Calu3 (cell line): ENCODE measurements around the gene TEX2. TPM values are rescaled to one million over a fixed set of nuclear protein-coding genes. Genes with fewer than 3 reads are reported as not detected.

ENCODE experiments used
- BruUV-seq: library from RNA; stranded (reverse); fragments of 400-500 nt; replicated peaks from 2 replicates; lab custom pipeline; 2021; lab: Mats Ljungman, UMichigan
- CTCF ChIA-PET: fragments of 300-600 bp; sonication (Branson Sonifier 250); formaldehyde crosslinking; loops from one replicate; lab custom pipeline; 2022; ENCODE audit warnings: antibody characterized with exemption; lab: Charles Lee
- DNase-seq: peaks from one replicate; pipeline ENCODE4 v3.0.0; 2022
- H3K27ac Mint-ChIP-seq: one replicate; pipeline ENCODE4 v1.8.0; 2022; ENCODE audit warnings: mixed read lengths; ENCODE audit not compliant: unreplicated experiment
- H3K27me3 Mint-ChIP-seq: one replicate; pipeline ENCODE4 v1.8.0; 2022; ENCODE audit warnings: mixed read lengths; ENCODE audit not compliant: unreplicated experiment
- H3K36me3 Mint-ChIP-seq: one replicate; pipeline ENCODE4 v1.8.0; 2022; ENCODE audit warnings: mild to moderate bottlenecking, moderate library complexity, mixed read lengths; ENCODE audit not compliant: insufficient read depth, unreplicated experiment
- H3K4me1 Mint-ChIP-seq: one replicate; pipeline ENCODE4 v1.8.0; 2022; ENCODE audit warnings: mild to moderate bottlenecking, low read depth, mixed read lengths; ENCODE audit not compliant: unreplicated experiment
- H3K4me3 Mint-ChIP-seq: one replicate; pipeline ENCODE4 v1.8.0; 2022; ENCODE audit warnings: mild to moderate bottlenecking, low read depth, moderate library complexity, mixed read lengths; ENCODE audit not compliant: unreplicated experiment
- H3K9me3 Mint-ChIP-seq: one replicate; pipeline ENCODE4 v1.8.0; 2022; ENCODE audit warnings: low read depth, mixed read lengths; ENCODE audit not compliant: unreplicated experiment
- CTCF ChIP-seq: fragments of 200-600 bp; IDR thresholded peaks from one replicate; pipeline ENCODE4 v1.8.0; 2022; ENCODE audit warnings: antibody characterized with exemption; ENCODE audit not compliant: unreplicated experiment
- intact Hi-C: fragments of 100-400 bp; cut with micrococcal nuclease; formaldehyde crosslinking; loops from one replicate; pipeline ENCODE4 v1.10.0; 2022; ENCODE audit not compliant: unreplicated experiment
- total RNA-seq: library from RNA; stranded (reverse); gene quantifications from 2 replicates; pipeline ENCODE4 v1.2.3, GENCODE V29; 2022

The TEX2 gene
- total RNA-seq, 1 experiment from 2014 or later = 12.3 TPM

GRCh38 chr17:64276961-64277505 lies 14.0 kb upstream of the TEX2 start:
- no peak for DNase-seq
- H3K4me1 Mint-ChIP-seq = no peaks in the 10 kb centered on the region
- H3K9me3 Mint-ChIP-seq = no peaks in the 10 kb centered on the region
- no peak overlapping the region for H3K27ac Mint-ChIP-seq
- intact Hi-C loops = no loop called here
- TF ChIP-seq CTCF = no peak
- peaks cover 14% of the 10 kb centered on the region for H3K27me3 Mint-ChIP-seq
- no peak overlapping the region for H3K4me3 Mint-ChIP-seq
- CTCF ChIA-PET = no interaction called here
- peaks cover 4% of the 10 kb centered on the region for H3K36me3 Mint-ChIP-seq
- no TSS peak for BruUV-seq

GRCh38 chr17:64275016-64275415 lies 12.0 kb upstream of the TEX2 start:
- no peak for DNase-seq
- no peak overlapping the region for H3K4me3 Mint-ChIP-seq
- H3K9me3 Mint-ChIP-seq = no peaks in the 10 kb centered on the region
- TF ChIP-seq CTCF = no peak
- intact Hi-C loops = no loop called here
- H3K36me3 Mint-ChIP-seq = peaks cover 4% of the 10 kb centered on the region
- CTCF ChIA-PET = no interaction called here
- peaks cover 20% of the 10 kb centered on the region for H3K27me3 Mint-ChIP-seq
- no peaks in the 10 kb centered on the region for H3K4me1 Mint-ChIP-seq
- BruUV-seq = no TSS peak
- H3K27ac Mint-ChIP-seq = no peak overlapping the region

DNA sequence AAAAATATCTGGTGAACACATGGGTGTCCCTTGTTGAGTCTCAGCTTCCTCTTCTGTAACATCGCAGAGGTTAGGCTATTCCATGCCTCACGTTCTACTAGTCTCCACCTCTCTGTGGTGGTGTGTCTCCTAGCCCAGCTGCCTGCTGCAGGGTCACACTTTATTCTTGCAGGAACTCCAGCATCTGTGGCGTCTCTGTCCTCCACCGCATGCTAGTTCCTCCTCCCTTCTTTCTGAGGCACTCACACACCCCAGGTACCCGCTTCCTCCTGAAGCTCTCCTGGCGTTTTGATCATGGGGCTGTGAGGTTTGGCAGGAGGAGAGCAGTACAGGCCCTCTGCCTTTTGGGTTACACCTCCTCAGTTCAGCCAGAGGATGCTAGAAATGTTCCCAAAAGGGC lies 9.9 kb upstream of the TEX2 start:
- intact Hi-C loops = no loop called here
- no TSS peak for BruUV-seq
- TF ChIP-seq CTCF = no peak

DNA sequence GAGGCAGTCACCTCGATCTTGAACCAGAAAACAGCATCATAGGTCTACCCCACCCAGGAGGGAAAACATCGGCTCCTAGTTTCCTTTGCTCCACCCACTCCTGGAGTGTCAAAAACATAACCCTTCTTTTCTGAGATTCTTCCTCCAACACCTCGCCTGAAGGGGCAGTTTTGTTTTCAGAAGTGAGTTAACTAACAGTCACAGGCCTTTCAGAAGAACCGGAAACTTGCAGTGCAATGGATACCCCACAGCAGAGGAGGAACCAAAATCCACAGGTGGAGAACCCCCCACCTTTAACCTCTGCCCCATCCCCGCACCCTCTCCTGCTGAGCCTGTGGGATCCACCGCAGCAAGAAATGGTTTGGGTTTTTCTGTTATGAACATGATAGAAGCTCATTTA lies 7.8 kb upstream of the TEX2 start:
- CTCF ChIA-PET = no interaction called here
- H3K9me3 Mint-ChIP-seq = no peaks in the 10 kb centered on the region
- BruUV-seq = no TSS peak
- no peak for TF ChIP-seq CTCF
- no peak overlapping the region for H3K4me3 Mint-ChIP-seq
- H3K27ac Mint-ChIP-seq = no peak overlapping the region
- H3K36me3 Mint-ChIP-seq = peaks cover 4% of the 10 kb centered on the region
- H3K4me1 Mint-ChIP-seq = no peaks in the 10 kb centered on the region
- intact Hi-C loops = no loop called here
- DNase-seq = no peak
- peaks cover 51% of the 10 kb centered on the region for H3K27me3 Mint-ChIP-seq

More for the DNA sequence above, 9.9 kb upstream of the TEX2 start:
- no peak for DNase-seq
- H3K9me3 Mint-ChIP-seq = no peaks in the 10 kb centered on the region
- H3K4me3 Mint-ChIP-seq = no peak overlapping the region
- H3K27ac Mint-ChIP-seq = no peak overlapping the region
- CTCF ChIA-PET = interaction anchor here (0.6 kb wide), 1 partner anchor 502 kb away, joined by 9 read pairs; no protein-coding TSS in a partner anchor
- H3K27me3 Mint-ChIP-seq = peaks cover 40% of the 10 kb centered on the region
- no peaks in the 10 kb centered on the region for H3K4me1 Mint-ChIP-seq
- H3K36me3 Mint-ChIP-seq = peaks cover 4% of the 10 kb centered on the region
